IPS DF 4.7 (cell line): ENCODE data around the gene EN1.

ENCODE experiments used
- DNase-seq: peaks from one replicate; pipeline ENCODE4 v3.0.0-alpha.2; 2013; ENCODE audit warnings: low spot score; ENCODE audit errors: extremely low read depth

Gene EN1

GRCh38 chr2:118843483-118844132 lies 3.8 kb downstream of the EN1 start:
- DNase-seq, result no peak

GRCh38 chr2:118842661-118843482 lies 4.6 kb downstream of the EN1 start:
- no peak for DNase-seq

GRCh38 chr2:118841828-118842461 lies 5.5 kb downstream of the EN1 start:
- no peak for DNase-seq

- no peak for DNase-seq
These were observed 6.0 kb downstream of the EN1 start for GRCh38 chr2:118841450-118841827.

GRCh38 chr2:118838741-118839455 lies 8.6 kb downstream of the EN1 start:
- DNase-seq, result no peak

GRCh38 chr2:118837621-118838020 lies 9.8 kb downstream of the EN1 start:
- no peak for DNase-seq

GRCh38 chr2:118837067-118837466 lies 10.4 kb downstream of the EN1 start:
- DNase-seq, result no peak

GRCh38 chr2:118836411-118836930 lies 11.0 kb downstream of the EN1 start:
- no peak for DNase-seq

GRCh38 chr2:118835746-118836410 lies 11.6 kb downstream of the EN1 start:
- DNase-seq, result no peak

GRCh38 chr2:118834901-118835745 lies 12.3 kb downstream of the EN1 start:
- no peak for DNase-seq

GRCh38 chr2:118834440-118834810 lies 13.0 kb downstream of the EN1 start:
- DNase-seq, result no peak

GRCh38 chr2:118833716-118834439 lies 13.6 kb downstream of the EN1 start:
- DNase-seq, result no peak

- no peak for DNase-seq
These were observed 14.4 kb downstream of the EN1 start for GRCh38 chr2:118832791-118833715.

GRCh38 chr2:118832071-118832790 lies 15.2 kb downstream of the EN1 start:
- no peak for DNase-seq

- no peak for DNase-seq
These were observed 16.6 kb downstream of the EN1 start for GRCh38 chr2:118830881-118831280.

GRCh38 chr2:118830118-118830517 lies 17.3 kb downstream of the EN1 start:
- DNase-seq, result no peak

GRCh38 chr2:118826093-118826492 lies 21.4 kb downstream of the EN1 start:
- no peak for DNase-seq

- no peak for DNase-seq
These were observed 23.8 kb downstream of the EN1 start for GRCh38 chr2:118823633-118824032.
